HL-60 (cell line): ENCODE measurements around the gene BBS9.

ENCODE experiments used
- CTCF ChIP-seq: IDR thresholded peaks from one replicate; pipeline ENCODE4 v1.5.1; 2011; ENCODE audit warnings: low read length, control low read depth, inconsistent platforms; ENCODE audit not compliant: insufficient read depth
- POLR2AphosphoS5 ChIP-seq: IDR thresholded peaks from 2 replicates; pipeline ENCODE4 v1.6.1; 2012; ENCODE audit warnings: low read depth
- TF ChIP-seq, protein P1 (sequence below): IDR thresholded peaks from 2 replicates; pipeline ENCODE4 v1.6.1; 2012; ENCODE audit warnings: low read depth; ENCODE audit not compliant: insufficient replicate concordance

DNA sequence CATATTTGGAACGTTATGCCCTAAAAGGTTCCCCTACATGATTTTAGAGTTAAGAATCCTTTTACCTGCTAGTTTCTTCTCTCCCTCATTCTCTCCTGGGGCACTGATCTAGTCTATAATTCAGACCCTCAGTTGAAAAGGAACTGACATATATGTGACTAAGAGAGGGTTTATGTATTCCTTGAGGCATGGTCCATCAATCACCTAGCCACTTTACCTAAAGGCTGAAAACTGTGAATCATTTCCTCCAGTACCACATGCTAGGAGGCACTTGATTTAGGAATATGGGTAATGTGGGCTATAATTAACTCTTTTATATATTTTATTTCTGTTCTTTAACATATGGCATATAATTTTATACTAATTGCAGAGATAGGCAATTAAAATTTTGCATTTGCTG, 303.5 kb downstream of the BBS9 start:
- TF ChIP-seq, protein P1, sequence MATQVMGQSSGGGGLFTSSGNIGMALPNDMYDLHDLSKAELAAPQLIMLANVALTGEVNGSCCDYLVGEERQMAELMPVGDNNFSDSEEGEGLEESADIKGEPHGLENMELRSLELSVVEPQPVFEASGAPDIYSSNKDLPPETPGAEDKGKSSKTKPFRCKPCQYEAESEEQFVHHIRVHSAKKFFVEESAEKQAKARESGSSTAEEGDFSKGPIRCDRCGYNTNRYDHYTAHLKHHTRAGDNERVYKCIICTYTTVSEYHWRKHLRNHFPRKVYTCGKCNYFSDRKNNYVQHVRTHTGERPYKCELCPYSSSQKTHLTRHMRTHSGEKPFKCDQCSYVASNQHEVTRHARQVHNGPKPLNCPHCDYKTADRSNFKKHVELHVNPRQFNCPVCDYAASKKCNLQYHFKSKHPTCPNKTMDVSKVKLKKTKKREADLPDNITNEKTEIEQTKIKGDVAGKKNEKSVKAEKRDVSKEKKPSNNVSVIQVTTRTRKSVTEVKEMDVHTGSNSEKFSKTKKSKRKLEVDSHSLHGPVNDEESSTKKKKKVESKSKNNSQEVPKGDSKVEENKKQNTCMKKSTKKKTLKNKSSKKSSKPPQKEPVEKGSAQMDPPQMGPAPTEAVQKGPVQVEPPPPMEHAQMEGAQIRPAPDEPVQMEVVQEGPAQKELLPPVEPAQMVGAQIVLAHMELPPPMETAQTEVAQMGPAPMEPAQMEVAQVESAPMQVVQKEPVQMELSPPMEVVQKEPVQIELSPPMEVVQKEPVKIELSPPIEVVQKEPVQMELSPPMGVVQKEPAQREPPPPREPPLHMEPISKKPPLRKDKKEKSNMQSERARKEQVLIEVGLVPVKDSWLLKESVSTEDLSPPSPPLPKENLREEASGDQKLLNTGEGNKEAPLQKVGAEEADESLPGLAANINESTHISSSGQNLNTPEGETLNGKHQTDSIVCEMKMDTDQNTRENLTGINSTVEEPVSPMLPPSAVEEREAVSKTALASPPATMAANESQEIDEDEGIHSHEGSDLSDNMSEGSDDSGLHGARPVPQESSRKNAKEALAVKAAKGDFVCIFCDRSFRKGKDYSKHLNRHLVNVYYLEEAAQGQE = no peak
- TF ChIP-seq CTCF (no peak), POLR2AphosphoS5 (no peak)
